Right renal cortex interstitium (tissue), 3 donors: Measurements from ENCODE around the gene ARHGAP22. TPM values are rescaled to one million over a fixed set of nuclear protein-coding genes. Genes with fewer than 3 reads are reported as not detected.

ENCODE experiments used
- DNase-seq, 3 donors: peaks; one replicate each; pipeline ENCODE4 v3.0.0-alpha.2; 2013; ENCODE audit warnings: low read depth in 3 of 3, low spot score in 2 of 3
- polyA plus RNA-seq, 3 donors: library from polyadenylated mRNA; unstranded; fragments of 120-200 nt; gene quantifications; one replicate each; pipeline ENCODE4 v1.2.1, GENCODE V29; 2013; ENCODE audit not compliant: insufficient read length in 3 of 3

ARHGAP22 gene
- polyA plus RNA-seq, 3 donors, result 1.1 to 1.7 (median 1.1) TPM

GRCh38 chr10:48406204-48406603, 198.7 kb downstream of the ARHGAP22 start:
- no peak for DNase-seq

- DNase-seq, result no peak
These were observed 200.2 kb downstream of the ARHGAP22 start for GRCh38 chr10:48404646-48405045.

- no peak for DNase-seq
These were observed 204.0 kb downstream of the ARHGAP22 start for GRCh38 chr10:48400850-48401220.

GRCh38 chr10:48400129-48400849, 204.6 kb downstream of the ARHGAP22 start:
- no peak for DNase-seq

GRCh38 chr10:48399551-48399950, 205.3 kb downstream of the ARHGAP22 start:
- DNase-seq, result no peak

GRCh38 chr10:48399056-48399541, 205.8 kb downstream of the ARHGAP22 start:
- no peak for DNase-seq

- DNase-seq, result no peak
These were observed 206.6 kb downstream of the ARHGAP22 start for GRCh38 chr10:48398261-48398660.

Other genes with a start within 250 kb of the ARHGAP22 start
- gene WDFY4, start 79.8 kb upstream of the ARHGAP22 start, polyA plus RNA-seq, result 1 to 10 TPM; 1.6 to 1.9 (median 1.9) TPM